Peyer's patch (tissue), 4 donors: ENCODE results near the gene NDOR1. TPM values are rescaled to one million over a fixed set of nuclear protein-coding genes. Genes with fewer than 3 reads are reported as not detected.

ENCODE experiments used
- DNase-seq, 3 donors: peaks; one replicate each; pipeline ENCODE4 v3.0.0-alpha.2; 2017 to 2019
- H3K27ac ChIP-seq, 4 donors: fragments of 200-600 bp; sonication (generic); one replicate each; pipeline ENCODE4 v1.5.1; 2016 to 2019
- H3K27me3 ChIP-seq, 2 donors: fragments of 200-600 bp; sonication (generic); one replicate each; pipeline ENCODE4 v1.5.1; 2019
- H3K36me3 ChIP-seq, 3 donors: fragments of 200-600 bp; sonication (generic); one replicate each; pipeline ENCODE4 v1.5.1; 2016 to 2019
- H3K4me1 ChIP-seq, 4 donors: fragments of 200-600 bp; sonication (generic); one replicate each; pipeline ENCODE4 v1.5.1; 2016 to 2019
- H3K4me3 ChIP-seq, 4 donors: fragments of 200-600 bp; sonication (generic); 1 replicate in 3 of 4; 2 replicates in 1 of 4; pipeline ENCODE4 v1.5.1; 2016 to 2019; ENCODE audit warnings: mild to moderate bottlenecking in 1 of 4
- H3K9me3 ChIP-seq, 4 donors: fragments of 200-600 bp; sonication (generic); one replicate each; pipeline ENCODE4 v1.5.1; 2016 to 2019; ENCODE audit warnings: mild to moderate bottlenecking in 1 of 4
- CTCF ChIP-seq, 6 experiments: fragments of 450-650 bp in 4 of 6; fragments of 200-600 bp in 2 of 6; sonication (generic) in 1 of 6; IDR thresholded peaks; one replicate each; pipeline ENCODE4 v1.5.1; 2017 to 2019; ENCODE audit warnings: antibody characterized with exemption in 6 of 6, mild to moderate bottlenecking in 3 of 6, moderate library complexity in 1 of 6
- POLR2A ChIP-seq, 2 donors: fragments of 450-650 bp; IDR thresholded peaks; one replicate each; pipeline ENCODE4 v1.5.1; 2017; ENCODE audit warnings: antibody characterized with exemption in 2 of 2, mild to moderate bottlenecking in 2 of 2, moderate library complexity in 2 of 2
- total RNA-seq, 4 donors: library from RNA; depleted of rRNA; stranded (reverse); fragments of >200 nt; gene quantifications; one replicate each; pipeline ENCODE4 v1.1.0, GENCODE V29; 2016

The NDOR1 gene
- total RNA-seq, 4 donors from 2014 or later = 16.3 to 39.2 (median 25.1) TPM

DNA sequence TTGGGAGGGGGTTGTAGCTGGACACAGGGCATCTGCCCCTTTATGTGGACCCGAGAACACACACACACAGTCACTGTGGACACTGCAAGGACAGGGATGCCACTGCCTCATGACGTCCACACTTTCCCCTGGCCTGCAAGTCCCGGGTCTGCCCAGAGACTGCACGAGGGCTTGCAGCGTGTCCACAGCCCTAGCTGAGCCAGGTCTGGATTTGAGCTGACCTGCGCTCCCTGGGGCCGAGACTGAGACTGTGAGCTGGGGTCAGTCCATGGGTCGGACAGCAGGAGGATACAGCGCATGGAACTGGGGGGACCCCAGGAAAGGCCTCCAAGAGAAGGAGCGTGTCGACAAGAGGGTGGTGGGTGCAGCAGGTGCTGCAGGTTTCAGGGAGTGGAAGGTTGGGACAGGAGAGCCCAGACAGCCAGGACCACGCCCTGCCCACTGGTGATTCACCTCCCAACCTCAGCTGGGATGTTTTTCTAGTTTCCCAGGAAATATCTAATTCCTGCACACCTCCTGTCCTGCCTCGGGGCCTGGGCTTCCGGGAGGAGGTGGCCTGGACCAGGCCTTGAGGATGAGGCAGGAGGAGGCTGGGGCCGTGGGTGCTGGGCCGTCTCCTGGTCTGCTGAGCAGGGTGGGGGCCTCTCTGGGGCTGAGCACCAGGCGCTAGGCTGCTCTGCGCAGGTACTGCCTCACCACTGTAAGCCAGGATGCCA, 21.0 kb downstream of the NDOR1 start:
- no peak for DNase-seq
- Histone ChIP-seq H3K27ac (peak overlapping the region in 1 of 4 donors; percentile 40), H3K4me3 (no peak overlapping the region), H3K9me3 (no peaks in the 10 kb centered on the region), H3K4me1 (peaks cover 8 to 64% (median 18%) of the 10 kb centered on the region in 4 donors), H3K36me3 (no peaks in the 10 kb centered on the region), H3K27me3 (no peaks in the 10 kb centered on the region)
- TF ChIP-seq POLR2A (IDR thresholded peaks at IDR 0.05) (no peak), CTCF (IDR thresholded peaks at IDR 0.05) (no peak)

- TF ChIP-seq CTCF (IDR thresholded peaks at IDR 0.05) (peak; percentile 89 to 98 (median 93)), POLR2A (IDR thresholded peaks at IDR 0.05) (no peak)
- Histone ChIP-seq H3K4me1 (peaks cover 8 to 67% (median 15%) of the 10 kb centered on the region in 4 donors), H3K9me3 (no peaks in the 10 kb centered on the region), H3K36me3 (no peaks in the 10 kb centered on the region), H3K27ac (peak within 1 kb of the TSS in 1 of 4 donors; percentile 40), H3K4me3 (no peak within 1 kb of the TSS), H3K27me3 (no peaks in the 10 kb centered on the region)
- peak; percentile 75 to 92 (median 90) for DNase-seq
Observed at GRCh38 chr9:137227054-137227852, 21.8 kb downstream of the NDOR1 start, which contains the start of gene RNF224. Gene RNF224 (plus strand): TSS chr9:137227502. CDS start chr9:137228336, 834 bp downstream.

DNA sequence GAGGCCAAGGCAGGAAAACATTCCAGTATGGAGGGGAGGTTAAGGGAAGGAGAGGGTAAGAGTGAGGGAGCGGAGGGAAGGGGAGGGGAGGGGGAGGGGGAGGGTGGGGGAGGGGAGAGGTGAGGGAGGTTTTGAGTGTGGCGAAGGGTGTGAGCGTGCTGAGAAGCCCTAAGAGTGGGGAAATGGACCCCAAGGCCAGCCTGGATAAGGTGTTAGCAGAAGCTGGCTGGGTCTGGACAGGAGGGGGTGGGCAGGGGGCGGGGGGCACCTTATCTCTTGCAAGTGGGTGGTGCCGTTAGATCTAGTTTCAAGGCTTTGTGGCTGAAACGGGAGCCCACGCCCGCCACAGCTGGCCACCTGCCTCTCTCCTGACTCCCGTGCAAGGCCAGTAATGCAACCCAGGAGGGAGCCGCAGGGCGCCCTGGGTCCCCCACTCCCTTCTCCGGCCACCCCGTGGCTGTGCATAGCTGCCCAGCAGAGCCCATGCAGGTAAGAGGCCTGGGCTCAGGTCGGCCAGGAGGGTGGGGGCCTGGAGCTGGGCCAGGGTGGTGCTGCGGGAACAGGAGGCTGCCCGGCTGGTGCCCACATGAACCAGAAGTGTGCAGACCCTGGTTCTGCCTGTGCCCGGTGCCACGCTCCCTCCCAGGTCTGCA, 22.5 kb downstream of the NDOR1 start:
- H3K36me3 ChIP-seq = no peaks in the 10 kb centered on the region
- peaks cover under 1 to 66% (median 12%) of the 10 kb centered on the region in 4 donors for H3K4me1 ChIP-seq
- no peak for DNase-seq
- no peak overlapping the region for H3K4me3 ChIP-seq
- H3K9me3 ChIP-seq = peaks cover 0 to 2% (median 0%) of the 10 kb centered on the region in 4 donors
- TF ChIP-seq POLR2A (IDR thresholded peaks at IDR 0.05) (no peak), CTCF (IDR thresholded peaks at IDR 0.05) (no peak)
- peaks cover 0 to under 1% of the 10 kb centered on the region in 2 donors for H3K27me3 ChIP-seq
- no peak overlapping the region for H3K27ac ChIP-seq

- H3K4me3 ChIP-seq = no peak overlapping the region
- peaks cover 0 to 69% (median 11%) of the 10 kb centered on the region in 4 donors for H3K4me1 ChIP-seq
- H3K9me3 ChIP-seq = peaks cover 0 to 4% (median 0%) of the 10 kb centered on the region in 4 donors
- peaks cover 0 to 4% of the 10 kb centered on the region in 2 donors for H3K27me3 ChIP-seq
- DNase-seq = no peak
- no peak overlapping the region for H3K27ac ChIP-seq
- no peaks in the 10 kb centered on the region for H3K36me3 ChIP-seq
- no peak for TF ChIP-seq CTCF (IDR thresholded peaks at IDR 0.05)
- TF ChIP-seq POLR2A (IDR thresholded peaks at IDR 0.05) = no peak
Observed at GRCh38 chr9:137228506-137228967, 23.0 kb downstream of the NDOR1 start.
